ENCODE results near the gene SCD5.

DNA sequence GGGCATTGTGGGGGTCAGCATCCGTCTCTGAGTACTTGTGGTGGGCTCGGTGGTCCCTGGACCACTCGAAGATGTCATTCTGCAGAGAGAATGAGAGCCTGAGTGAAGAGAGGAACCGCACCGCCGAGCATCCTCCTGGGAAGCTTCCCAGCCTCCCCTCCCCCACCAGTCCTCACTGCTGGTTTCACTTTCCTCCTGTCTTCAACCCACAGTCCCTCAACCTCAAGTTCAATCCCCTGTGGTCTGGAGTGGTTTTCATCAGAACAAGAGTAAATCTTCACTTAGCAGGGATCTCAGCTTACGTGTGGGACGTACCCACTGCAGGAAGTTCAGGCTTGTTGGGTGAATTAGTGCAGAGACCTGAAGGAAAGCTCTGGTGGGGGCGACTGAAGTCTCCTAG lies 117.8 kb downstream of the SCD5 start:
- TF ChIP-seq POLR2A (IDR thresholded peaks at IDR 0.05) (no peak), CTCF (IDR thresholded peaks at IDR 0.05) (no peak)
